Measurements from ENCODE around the gene C7orf33.
"Not testable (repeated sequence)": the region's sequence is repeated elsewhere in the genome, so short reads cannot be mapped to it uniquely, and the experiment has no call there.

C7orf33 gene

DNA sequence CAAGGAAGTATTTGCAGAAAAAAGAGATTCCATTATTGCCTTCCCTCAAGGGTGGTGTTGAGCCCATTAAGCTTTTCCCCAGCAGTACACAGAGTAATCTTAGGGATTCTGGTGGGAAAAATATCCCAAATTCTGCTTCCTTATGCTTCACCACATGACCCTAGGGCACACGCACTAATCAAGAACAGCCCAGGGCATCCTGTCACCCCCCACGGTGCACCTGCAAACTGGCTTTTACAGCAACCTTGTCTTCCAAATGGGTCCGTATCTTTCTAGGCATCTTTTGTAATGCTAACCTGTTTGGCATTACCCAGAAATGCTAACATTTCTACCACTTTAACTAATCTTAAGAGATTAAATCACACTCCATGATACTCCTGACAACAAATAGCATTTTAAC, 926 bp upstream of the C7orf33 start:
- peaks cover 13% of the 10 kb centered on the region for H3K27me3 Mint-ChIP-seq
- no peaks in the 10 kb centered on the region for H3K4me1 Mint-ChIP-seq
- ATAC-seq (ENCODE audit: low read depth) (no peak), DNase-seq (ENCODE audit: low spot score in 2 of 2) (no peak)
- H3K27ac Mint-ChIP-seq, result no peak overlapping the region
- no peaks in the 10 kb centered on the region for H3K9me3 Mint-ChIP-seq
- H3K36me3 Mint-ChIP-seq, result no peaks in the 10 kb centered on the region
- H3K4me3 Mint-ChIP-seq, result no peak overlapping the region

DNA sequence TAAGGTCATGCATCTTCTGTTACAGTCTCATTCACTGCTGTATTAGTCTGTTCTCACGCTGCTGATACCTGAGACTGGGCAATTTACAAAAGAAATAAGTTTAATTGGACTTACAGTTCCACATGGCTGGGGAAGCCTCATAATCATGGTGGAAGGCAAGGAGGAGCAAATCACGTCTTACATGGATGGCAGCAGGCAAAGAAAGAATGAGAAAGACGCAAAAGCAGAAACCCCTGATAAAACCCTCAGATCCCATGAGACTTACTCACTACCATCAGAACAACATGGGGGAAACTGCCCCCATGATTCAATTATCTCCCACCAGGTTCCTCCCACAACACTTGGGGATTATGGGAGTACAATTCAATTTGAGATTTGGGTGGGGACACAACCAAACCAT, 5.8 kb downstream of the C7orf33 start:
- H3K27me3 Mint-ChIP-seq, result peaks cover 15% of the 10 kb centered on the region
- not testable (repeated sequence) for H3K4me3 Mint-ChIP-seq; ATAC-seq (ENCODE audit: low read depth); H3K36me3 Mint-ChIP-seq; DNase-seq (ENCODE audit: low spot score in 2 of 2); H3K27ac Mint-ChIP-seq; H3K4me1 Mint-ChIP-seq
- H3K9me3 Mint-ChIP-seq, result peaks cover 15% of the 10 kb centered on the region

DNA sequence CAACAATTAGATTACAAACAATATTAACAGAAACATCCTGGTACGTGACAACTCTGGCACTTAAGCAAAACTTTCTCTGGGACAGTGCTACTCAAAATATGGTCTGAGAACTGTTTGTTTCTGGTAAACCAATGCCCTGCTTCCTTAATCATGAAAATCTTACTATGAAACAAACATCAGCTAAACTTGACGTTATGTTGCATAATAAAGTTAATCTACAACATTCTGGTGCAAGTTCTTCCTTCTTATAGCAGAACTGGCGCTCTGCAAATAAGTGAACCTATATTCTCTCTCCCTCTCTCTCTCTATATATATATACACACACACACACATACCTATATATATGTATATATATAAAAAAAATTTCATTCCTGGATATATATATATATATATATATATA, 7.8 kb downstream of the C7orf33 start:
- ATAC-seq (ENCODE audit: low read depth) (no peak), DNase-seq (ENCODE audit: low spot score in 2 of 2) (no peak)
- Mint-ChIP-seq H3K4me3 (no peak overlapping the region), H3K9me3 (peaks cover 17% of the 10 kb centered on the region), H3K4me1 (no peaks in the 10 kb centered on the region), H3K27me3 (peaks cover 15% of the 10 kb centered on the region), H3K27ac (no peak overlapping the region), H3K36me3 (peaks cover 2% of the 10 kb centered on the region)

DNA sequence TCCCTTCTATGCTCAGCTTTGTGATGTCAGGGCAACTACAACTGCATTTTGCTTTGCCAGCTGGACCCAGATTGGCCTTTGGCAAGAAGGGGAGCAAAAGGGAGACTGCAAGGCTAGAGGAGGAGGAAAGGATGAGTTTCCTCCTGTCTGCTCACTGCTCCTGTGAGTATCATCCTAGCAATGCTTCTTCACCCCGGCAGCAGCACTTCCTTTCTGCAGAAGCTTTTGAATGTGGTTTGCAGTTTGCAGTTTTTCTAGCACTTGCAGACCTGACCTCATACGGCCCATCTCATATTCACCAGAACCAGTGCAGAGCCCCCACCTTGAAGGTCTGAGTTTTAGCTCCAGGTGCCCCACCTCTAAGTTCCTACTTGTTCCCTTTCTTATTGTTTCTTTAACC, 14.8 kb downstream of the C7orf33 start:
- Mint-ChIP-seq H3K4me1 (no peaks in the 10 kb centered on the region), H3K9me3 (peaks cover 11% of the 10 kb centered on the region), H3K4me3 (no peak overlapping the region), H3K36me3 (peaks cover 10% of the 10 kb centered on the region), H3K27me3 (peaks cover 12% of the 10 kb centered on the region), H3K27ac (no peak overlapping the region)
- ATAC-seq (ENCODE audit: low read depth), result no peak
- no peak for DNase-seq (ENCODE audit: low spot score in 2 of 2)

DNA sequence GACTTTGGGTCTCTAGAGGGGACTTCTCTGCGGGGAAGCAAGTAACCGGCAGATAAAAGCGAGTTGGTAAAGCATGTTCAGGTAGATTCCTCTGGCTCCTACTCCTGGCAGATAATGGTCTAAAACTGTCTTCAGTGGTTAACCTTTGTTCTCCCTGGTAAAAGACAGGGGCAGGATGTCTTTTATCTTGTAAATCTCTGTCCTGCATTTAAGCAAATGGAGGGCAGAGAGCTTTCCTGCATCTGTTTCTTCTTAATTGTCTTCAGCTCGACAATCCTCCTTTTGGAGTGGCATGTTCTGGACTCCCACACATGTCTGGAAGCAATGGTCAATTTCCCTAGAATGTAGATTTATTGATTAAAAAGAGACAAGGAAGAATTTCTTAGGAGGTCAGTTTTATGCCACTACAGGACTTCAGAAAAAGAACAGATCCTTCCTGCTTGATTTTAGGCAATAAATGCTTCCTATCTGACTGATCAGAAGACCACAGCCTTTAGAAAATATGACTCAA, 16.6 kb downstream of the C7orf33 start:
- Mint-ChIP-seq H3K4me1 (no peaks in the 10 kb centered on the region), H3K9me3 (peaks cover 11% of the 10 kb centered on the region), H3K36me3 (peaks cover 10% of the 10 kb centered on the region), H3K4me3 (no peak overlapping the region), H3K27me3 (peaks cover 14% of the 10 kb centered on the region), H3K27ac (no peak overlapping the region)
- no peak for ATAC-seq (ENCODE audit: low read depth)
- DNase-seq (ENCODE audit: low spot score in 2 of 2), result no peak

DNA sequence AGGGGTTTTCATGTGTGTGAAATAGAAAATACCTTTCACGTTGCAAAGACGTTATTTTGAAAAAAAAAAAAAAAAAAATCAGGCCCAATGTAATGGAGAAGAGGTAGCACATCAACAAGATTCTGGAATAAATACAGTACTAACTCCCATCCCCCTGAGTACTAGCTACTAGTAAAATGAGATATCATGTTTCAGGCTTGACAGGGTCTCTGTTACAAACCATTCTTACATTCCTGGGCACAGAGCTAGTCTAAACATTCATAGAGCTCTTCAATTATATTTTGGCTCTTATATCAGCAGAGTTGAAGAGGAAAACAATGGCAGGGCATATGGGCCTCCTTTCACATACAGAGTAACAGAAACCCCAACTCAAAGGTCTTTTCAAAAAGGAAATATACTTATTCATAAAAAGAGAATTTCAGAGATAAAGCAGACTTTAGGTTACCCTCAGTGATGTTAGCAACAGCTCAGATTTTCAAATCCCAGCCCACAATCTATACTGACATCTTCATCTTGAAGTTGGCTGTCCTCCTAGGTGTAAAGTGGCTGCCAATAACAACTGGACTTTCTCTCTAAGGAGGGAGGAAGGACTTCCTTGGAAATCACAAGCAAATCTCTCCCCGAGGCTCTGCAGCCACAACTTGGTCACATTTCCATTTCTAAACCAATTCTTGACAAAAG, 18.6 kb downstream of the C7orf33 start:
- no peak overlapping the region for H3K4me3 Mint-ChIP-seq
- DNase-seq (ENCODE audit: low spot score in 2 of 2), result no peak
- H3K27me3 Mint-ChIP-seq, result peaks cover 11% of the 10 kb centered on the region
- H3K27ac Mint-ChIP-seq, result no peak overlapping the region
- no peaks in the 10 kb centered on the region for H3K4me1 Mint-ChIP-seq
- H3K9me3 Mint-ChIP-seq, result peaks cover 7% of the 10 kb centered on the region
- peaks cover 8% of the 10 kb centered on the region for H3K36me3 Mint-ChIP-seq
- no peak for ATAC-seq (ENCODE audit: low read depth)

DNA sequence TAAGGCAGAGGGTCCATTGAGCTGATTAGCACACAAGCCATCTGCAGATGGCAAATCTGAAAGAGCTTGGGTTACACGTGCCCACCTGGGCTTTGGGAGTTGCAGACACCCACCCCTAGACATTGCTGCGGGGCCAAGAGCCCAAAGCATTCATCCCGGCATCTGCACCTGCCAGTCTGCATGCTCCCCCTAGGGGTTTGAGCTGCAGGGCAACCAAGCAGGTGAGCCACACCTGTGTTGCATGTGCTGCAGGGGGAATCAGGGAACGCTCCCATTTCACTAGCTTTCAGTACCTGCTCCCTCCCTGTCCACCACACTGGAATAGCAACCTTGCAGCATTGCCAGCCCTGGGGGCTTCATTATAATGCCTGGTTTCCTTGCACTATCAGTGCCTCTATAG, 21.1 kb downstream of the C7orf33 start:
- no peak overlapping the region for H3K4me3 Mint-ChIP-seq
- no peak for DNase-seq (ENCODE audit: low spot score in 2 of 2)
- no peak for ATAC-seq (ENCODE audit: low read depth)
- H3K9me3 Mint-ChIP-seq, result peaks cover 4% of the 10 kb centered on the region
- peaks cover 10% of the 10 kb centered on the region for H3K27me3 Mint-ChIP-seq
- peaks cover 2% of the 10 kb centered on the region for H3K36me3 Mint-ChIP-seq
- H3K27ac Mint-ChIP-seq, result no peak overlapping the region
- no peaks in the 10 kb centered on the region for H3K4me1 Mint-ChIP-seq

DNA sequence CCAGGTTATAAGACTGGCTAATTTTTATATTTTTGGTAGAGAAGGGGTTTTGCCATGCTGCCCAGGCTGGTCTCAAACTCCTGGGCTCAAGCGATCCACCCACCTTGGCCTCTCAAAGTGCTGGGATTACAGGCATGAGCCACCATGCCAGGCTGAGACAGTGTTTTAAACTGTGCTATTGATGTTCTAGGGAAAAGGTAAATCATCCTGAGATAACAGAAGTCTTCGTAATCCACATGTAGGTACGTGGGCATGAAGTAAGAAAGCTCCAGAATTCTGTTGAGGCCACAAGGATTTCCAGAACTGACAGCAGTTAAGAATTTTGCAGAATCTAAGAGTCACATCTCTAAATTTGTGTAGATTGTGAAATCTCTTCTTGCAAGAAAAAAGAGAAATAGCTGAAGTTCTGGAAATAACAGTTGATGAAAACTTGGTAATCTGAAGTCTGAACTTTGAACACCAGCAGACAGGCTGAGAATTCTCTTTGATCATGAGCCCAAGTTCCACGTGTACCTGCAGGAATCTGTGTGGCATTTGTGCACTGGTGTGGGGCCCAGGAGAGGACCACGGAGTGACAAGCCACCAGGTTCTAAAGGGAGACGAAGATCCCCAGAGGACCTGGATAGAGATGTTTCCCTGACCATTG, 24.6 kb downstream of the C7orf33 start:
- H3K27me3 Mint-ChIP-seq, result peaks cover 16% of the 10 kb centered on the region
- no peak for DNase-seq (ENCODE audit: low spot score in 2 of 2)
- no peaks in the 10 kb centered on the region for H3K4me1 Mint-ChIP-seq
- no peak for ATAC-seq (ENCODE audit: low read depth)
- H3K36me3 Mint-ChIP-seq, result peaks cover 6% of the 10 kb centered on the region
- no peak overlapping the region for H3K4me3 Mint-ChIP-seq
- H3K9me3 Mint-ChIP-seq, result peaks cover 8% of the 10 kb centered on the region
- no peak overlapping the region for H3K27ac Mint-ChIP-seq

DNA sequence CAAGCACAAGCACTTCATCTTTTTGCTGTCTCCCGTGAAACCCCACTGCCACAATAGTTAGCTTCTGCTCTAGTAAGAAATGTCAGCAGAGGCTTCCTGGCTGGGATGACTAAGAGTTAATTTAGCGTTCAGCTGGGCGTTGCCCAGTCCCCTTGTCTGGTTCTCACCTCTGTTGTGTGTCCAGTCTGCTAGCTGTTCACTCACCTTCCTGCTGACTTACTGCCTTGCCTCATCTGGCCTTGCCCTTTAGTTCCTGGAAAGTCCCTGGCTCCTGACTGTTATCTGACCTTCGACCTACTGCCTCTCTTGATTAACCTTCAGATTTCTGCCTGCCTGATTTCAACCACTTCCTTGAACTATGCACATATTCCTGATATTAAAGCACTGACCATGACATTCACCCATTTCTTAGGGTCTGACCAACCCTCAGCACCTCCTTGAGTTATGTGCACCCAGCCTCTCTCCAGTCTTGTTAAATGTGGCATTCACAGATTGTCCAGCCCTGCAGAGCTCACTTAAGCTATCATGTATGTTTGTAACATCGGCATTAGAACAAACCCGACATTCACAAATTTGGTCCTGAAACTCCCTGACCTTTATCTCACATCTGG, 30.3 kb downstream of the C7orf33 start:
- Mint-ChIP-seq H3K27ac (no peak overlapping the region), H3K4me3 (no peak overlapping the region), H3K9me3 (peaks cover 8% of the 10 kb centered on the region), H3K36me3 (peaks cover 6% of the 10 kb centered on the region), H3K4me1 (peaks cover 3% of the 10 kb centered on the region), H3K27me3 (peaks cover 15% of the 10 kb centered on the region)
- no peak for DNase-seq (ENCODE audit: low spot score in 2 of 2)
- no peak for ATAC-seq (ENCODE audit: low read depth)

DNA sequence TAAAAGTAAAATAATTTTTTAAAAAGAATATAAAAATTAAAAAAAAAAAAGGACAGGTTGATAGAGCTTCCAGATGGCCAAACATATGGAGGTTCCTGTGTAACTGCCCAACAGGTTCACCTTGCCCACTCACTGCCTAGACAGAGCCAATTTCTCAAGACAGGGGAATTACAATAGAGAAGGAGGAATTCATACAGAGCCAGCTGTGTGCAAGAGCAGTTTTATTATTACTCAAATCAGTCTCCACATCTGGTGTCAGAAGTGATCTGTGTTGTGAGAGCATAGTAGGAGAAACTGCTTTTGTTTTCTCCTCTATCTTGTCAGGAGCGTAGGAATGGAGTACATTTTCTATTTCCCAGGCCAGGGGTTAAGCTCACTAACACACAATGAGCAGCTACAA, 31.0 kb downstream of the C7orf33 start:
- ATAC-seq (ENCODE audit: low read depth), result no peak
- H3K27me3 Mint-ChIP-seq, result peaks cover 15% of the 10 kb centered on the region
- peaks cover 6% of the 10 kb centered on the region for H3K9me3 Mint-ChIP-seq
- H3K27ac Mint-ChIP-seq, result no peak overlapping the region
- H3K4me1 Mint-ChIP-seq, result peaks cover 3% of the 10 kb centered on the region
- H3K36me3 Mint-ChIP-seq, result peaks cover 6% of the 10 kb centered on the region
- H3K4me3 Mint-ChIP-seq, result no peak overlapping the region
- no peak for DNase-seq (ENCODE audit: low spot score in 2 of 2)

DNA sequence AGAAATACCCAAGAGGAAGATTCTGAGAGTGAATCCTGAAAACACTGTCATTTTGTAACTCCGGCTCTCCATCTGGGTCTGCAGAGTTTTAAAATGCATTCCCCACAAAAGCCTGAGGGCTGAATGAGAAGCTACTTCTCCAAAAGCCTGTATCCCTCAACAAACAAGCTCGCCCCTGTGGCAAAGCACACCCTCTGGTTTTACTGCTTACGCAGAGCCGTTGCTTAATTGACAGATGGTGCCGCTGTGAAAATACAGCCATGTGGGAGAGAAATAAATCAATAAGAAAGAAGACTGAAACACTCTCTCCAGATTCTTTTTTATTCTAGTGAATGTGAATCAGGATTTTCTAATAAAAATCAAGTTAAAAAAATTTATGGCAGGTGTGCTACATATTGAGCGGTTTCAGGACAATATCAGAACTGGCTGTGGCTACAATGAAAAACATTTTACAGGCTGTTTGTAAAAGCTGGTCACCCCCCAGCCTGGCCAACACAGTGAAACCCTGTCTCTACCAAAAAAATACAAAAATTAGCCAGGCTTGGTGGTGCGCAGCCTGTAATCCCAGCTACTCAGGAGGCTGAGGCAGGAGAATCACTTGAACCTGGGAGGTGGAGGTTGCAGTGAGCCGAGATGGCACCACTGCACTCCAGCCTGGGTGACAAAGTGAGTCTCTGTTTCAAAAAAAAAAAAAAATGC, 32.5 kb downstream of the C7orf33 start:
- DNase-seq (ENCODE audit: low spot score in 2 of 2), result no peak
- H3K9me3 Mint-ChIP-seq, result peaks cover 4% of the 10 kb centered on the region
- peaks cover 15% of the 10 kb centered on the region for H3K27me3 Mint-ChIP-seq
- H3K36me3 Mint-ChIP-seq, result peaks cover 4% of the 10 kb centered on the region
- ATAC-seq (ENCODE audit: low read depth), result no peak
- no peak overlapping the region for H3K27ac Mint-ChIP-seq
- peaks cover 4% of the 10 kb centered on the region for H3K4me1 Mint-ChIP-seq
- no peak overlapping the region for H3K4me3 Mint-ChIP-seq

DNA sequence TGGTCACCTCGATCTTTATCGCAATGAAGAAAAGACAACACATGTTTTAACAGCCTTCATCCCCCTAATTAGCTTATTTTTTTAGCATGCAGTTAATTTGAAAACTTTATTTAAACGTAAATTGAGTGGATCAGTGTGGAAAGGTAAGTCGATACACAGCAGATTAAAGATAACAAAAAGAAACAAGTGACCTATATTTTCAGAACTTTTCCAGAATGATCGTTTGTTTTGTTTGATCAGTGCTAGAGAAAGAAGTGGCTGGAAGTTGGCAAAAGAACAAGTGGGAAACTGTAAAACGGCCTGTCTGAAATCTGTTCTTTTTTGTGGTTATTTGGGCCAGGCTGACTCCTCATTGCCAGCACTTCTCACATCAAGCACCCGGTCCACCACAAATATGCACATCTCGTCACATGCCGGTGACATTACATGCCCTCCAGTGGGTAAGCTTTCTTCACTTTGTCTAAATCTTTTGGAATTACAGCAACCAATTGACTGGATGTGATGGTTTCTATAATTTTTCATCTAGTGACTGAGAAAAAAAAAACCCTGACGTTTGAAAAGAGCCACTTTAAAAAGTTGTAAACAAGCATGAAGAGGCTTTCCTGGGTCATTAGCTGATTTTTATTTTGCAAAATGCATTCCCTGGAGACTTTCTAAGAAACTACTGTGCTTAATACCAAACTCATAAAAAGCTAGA, 33.2 kb downstream of the C7orf33 start:
- peaks cover 9% of the 10 kb centered on the region for H3K27me3 Mint-ChIP-seq
- no peaks in the 10 kb centered on the region for H3K36me3 Mint-ChIP-seq
- no peak for DNase-seq (ENCODE audit: low spot score in 2 of 2)
- peaks cover 7% of the 10 kb centered on the region for H3K4me1 Mint-ChIP-seq
- ATAC-seq (ENCODE audit: low read depth), result no peak
- no peak overlapping the region for H3K4me3 Mint-ChIP-seq
- no peak overlapping the region for H3K27ac Mint-ChIP-seq
- H3K9me3 Mint-ChIP-seq, result no peaks in the 10 kb centered on the region

DNA sequence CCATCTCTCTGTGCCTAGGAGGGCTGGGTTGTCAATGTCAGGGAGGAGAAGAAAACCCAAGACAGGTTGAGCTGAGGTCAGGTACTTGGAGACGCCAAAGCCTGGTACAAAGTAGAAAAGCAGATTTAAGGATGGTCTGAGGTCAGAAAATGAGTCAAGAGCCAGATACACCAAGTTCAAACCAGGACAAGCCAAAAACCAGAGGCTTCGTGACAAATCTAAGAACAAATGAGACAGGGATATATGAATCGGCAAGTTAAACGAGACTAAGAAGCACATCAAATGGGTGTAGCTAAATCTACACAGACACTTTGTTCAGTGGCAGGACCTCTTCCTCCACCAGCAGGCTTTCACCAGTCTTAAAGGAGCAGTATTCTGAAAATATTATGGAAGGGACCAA, 34.2 kb downstream of the C7orf33 start:
- Mint-ChIP-seq H3K36me3 (no peaks in the 10 kb centered on the region), H3K4me1 (peaks cover 10% of the 10 kb centered on the region), H3K9me3 (peaks cover 1% of the 10 kb centered on the region), H3K4me3 (no peak overlapping the region), H3K27me3 (peaks cover 7% of the 10 kb centered on the region), H3K27ac (no peak overlapping the region)
- DNase-seq (ENCODE audit: low spot score in 2 of 2) (no peak), ATAC-seq (ENCODE audit: low read depth) (no peak)

DNA sequence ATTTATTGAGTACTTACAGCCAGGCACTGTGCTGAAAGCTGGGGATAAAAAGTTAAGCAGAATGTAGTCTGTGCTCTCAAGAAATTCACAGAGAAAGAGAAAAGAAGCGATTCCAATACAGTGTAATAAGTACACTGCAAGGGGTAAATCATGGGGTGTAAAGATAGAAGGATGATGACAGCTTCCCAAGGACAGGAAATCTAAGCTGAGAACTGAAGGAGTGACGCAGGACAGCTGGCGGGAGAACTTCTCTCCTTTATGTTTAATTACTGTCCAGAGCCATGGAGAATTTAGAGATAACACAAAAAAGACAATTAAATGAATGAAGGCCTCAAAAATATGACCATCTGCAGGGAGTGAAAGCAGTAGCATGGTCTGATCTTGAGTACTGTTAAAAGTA, 34.8 kb downstream of the C7orf33 start:
- Mint-ChIP-seq H3K27ac (no peak overlapping the region), H3K9me3 (peaks cover 5% of the 10 kb centered on the region), H3K4me1 (peaks cover 16% of the 10 kb centered on the region), H3K36me3 (peaks cover 3% of the 10 kb centered on the region), H3K27me3 (peaks cover 10% of the 10 kb centered on the region), H3K4me3 (no peak overlapping the region)
- ATAC-seq (ENCODE audit: low read depth) (no peak), DNase-seq (ENCODE audit: low spot score in 2 of 2) (no peak)

All from memory B cell (primary cell).